ENCODE measurements around the gene SLC48A1. TPM values are rescaled to one million over a fixed set of nuclear protein-coding genes. Genes with fewer than 3 reads are reported as not detected.

Gene SLC48A1
- total RNA-seq, 2 experiments from 2014 or later: 7.0 to 8.1 TPM

- H3K36me3 Mint-ChIP-seq (ENCODE audit: low read depth): peaks cover 23% of the 10 kb centered on the region
- ChIA-PET CTCF (interaction anchor here (0.8 to 27.1 kb wide), 5 partner anchors 8 to 13 kb away, joined by 3 to 1049 read pairs (median 8); no protein-coding TSS in a partner anchor), POLR2A (interaction anchor here (1.9 to 20.2 kb wide), 3 partner anchors 9 to 15 kb away, joined by 9 to 642 read pairs (median 272); no protein-coding TSS in a partner anchor)
- H3K4me1 Mint-ChIP-seq (ENCODE audit: low read depth): peaks cover 75% of the 10 kb centered on the region
- ATAC-seq (no peak), DNase-seq (no peak)
- no peak overlapping the region for H3K27ac Mint-ChIP-seq
- H3K9me3 Mint-ChIP-seq (ENCODE audit: insufficient read depth): no peaks in the 10 kb centered on the region
- H3K4me3 Mint-ChIP-seq: no peak overlapping the region
- H3K27me3 Mint-ChIP-seq (ENCODE audit: low read depth): no peaks in the 10 kb centered on the region
These were observed 48.3 kb downstream of the SLC48A1 start for GRCh38 chr12:47821346-47821706.

- Mint-ChIP-seq H3K36me3 (ENCODE audit: low read depth) (peaks cover 16% of the 10 kb centered on the region), H3K27me3 (ENCODE audit: low read depth) (no peaks in the 10 kb centered on the region)
These were observed 49.4 kb downstream of the SLC48A1 start for GRCh38 chr12:47822401-47822800.

GRCh38 chr12:47822863-47823262 is 49.8 kb downstream of the SLC48A1 start:
- CTCF ChIA-PET: interaction anchor here (0.7 to 27.1 kb wide), 4 partner anchors 10 to 21 kb away, joined by 4 to 1049 read pairs (median 9); no protein-coding TSS in a partner anchor
- no peaks in the 10 kb centered on the region for H3K27me3 Mint-ChIP-seq (ENCODE audit: low read depth)
- no peak overlapping the region for H3K4me3 Mint-ChIP-seq
- peaks cover 12% of the 10 kb centered on the region for H3K36me3 Mint-ChIP-seq (ENCODE audit: low read depth)
- no peak for DNase-seq
- H3K9me3 Mint-ChIP-seq (ENCODE audit: insufficient read depth): no peaks in the 10 kb centered on the region
- H3K4me1 Mint-ChIP-seq (ENCODE audit: low read depth): peaks cover 70% of the 10 kb centered on the region
- H3K27ac Mint-ChIP-seq: no peak overlapping the region
- no peak for ATAC-seq
- POLR2A ChIA-PET: interaction anchor here (0.8 to 20.2 kb wide), 4 partner anchors 9 to 17 kb away, joined by 4 to 642 read pairs (median 140); no protein-coding TSS in a partner anchor

More at GRCh38 chr12:47822401-47822800, 49.4 kb downstream of the SLC48A1 start:
- CTCF ChIA-PET: interaction anchor here (0.7 to 27.1 kb wide), 5 partner anchors 9 to 20 kb away, joined by 4 to 1049 read pairs (median 8); no protein-coding TSS in a partner anchor
- Mint-ChIP-seq H3K9me3 (ENCODE audit: insufficient read depth) (no peaks in the 10 kb centered on the region), H3K4me3 (no peak overlapping the region), H3K4me1 (ENCODE audit: low read depth) (peaks cover 74% of the 10 kb centered on the region), H3K27ac (no peak overlapping the region)
- ATAC-seq (no peak), DNase-seq (no peak)
- POLR2A ChIA-PET: interaction anchor here (0.8 to 20.2 kb wide), 4 partner anchors 9 to 17 kb away, joined by 4 to 642 read pairs (median 140); no protein-coding TSS in a partner anchor

- H3K27me3 Mint-ChIP-seq (ENCODE audit: low read depth): no peaks in the 10 kb centered on the region
- CTCF ChIA-PET: interaction anchor here (1.6 to 27.1 kb wide), 5 partner anchors 10 to 15 kb away, joined by 8 to 1049 read pairs (median 15); partner anchors contain the start of gene HDAC7
These were observed 50.5 kb downstream of the SLC48A1 start for GRCh38 chr12:47823422-47824086.

GRCh38 chr12:47824198-47824597 is 51.2 kb downstream of the SLC48A1 start:
- no peaks in the 10 kb centered on the region for H3K9me3 Mint-ChIP-seq (ENCODE audit: insufficient read depth)
- POLR2A ChIA-PET: interaction anchor here (0.8 to 2.1 kb wide), 4 partner anchors 9 to 20 kb away, joined by 3 to 14 read pairs (median 10); no protein-coding TSS in a partner anchor
- peak overlapping the region; percentile 90 for H3K27ac Mint-ChIP-seq
- CTCF ChIA-PET: interaction anchor here (0.9 to 21.0 kb wide), 5 partner anchors 9 to 82 kb away, joined by 3 to 1049 read pairs (median 13); partner anchors contain the start of gene HDAC7
- H3K36me3 Mint-ChIP-seq (ENCODE audit: low read depth): no peaks in the 10 kb centered on the region
- peak overlapping the region; percentile 3 for H3K4me3 Mint-ChIP-seq
- peaks cover 79% of the 10 kb centered on the region for H3K4me1 Mint-ChIP-seq (ENCODE audit: low read depth)
- H3K27me3 Mint-ChIP-seq (ENCODE audit: low read depth): no peaks in the 10 kb centered on the region
- ATAC-seq (peak; percentile 10), DNase-seq (peak; percentile 59)

More at GRCh38 chr12:47823422-47824086, 50.5 kb downstream of the SLC48A1 start:
- DNase-seq (no peak), ATAC-seq (no peak)
- Mint-ChIP-seq H3K4me3 (no peak overlapping the region), H3K27ac (peak overlapping the region; percentile 90), H3K4me1 (ENCODE audit: low read depth) (peaks cover 73% of the 10 kb centered on the region), H3K9me3 (ENCODE audit: insufficient read depth) (no peaks in the 10 kb centered on the region), H3K36me3 (ENCODE audit: low read depth) (peaks cover 5% of the 10 kb centered on the region)
- POLR2A ChIA-PET: interaction anchor here (0.8 to 20.2 kb wide), 7 partner anchors 10 to 18 kb away, joined by 4 to 642 read pairs (median 11); no protein-coding TSS in a partner anchor

GRCh38 chr12:47824635-47825034 is 51.6 kb downstream of the SLC48A1 start:
- Mint-ChIP-seq H3K4me3 (no peak overlapping the region), H3K27me3 (ENCODE audit: low read depth) (no peaks in the 10 kb centered on the region), H3K4me1 (ENCODE audit: low read depth) (peaks cover 83% of the 10 kb centered on the region), H3K27ac (peak overlapping the region; percentile 90), H3K36me3 (ENCODE audit: low read depth) (no peaks in the 10 kb centered on the region), H3K9me3 (ENCODE audit: insufficient read depth) (no peaks in the 10 kb centered on the region)
- ChIA-PET CTCF (interaction anchor here (0.9 to 21.0 kb wide), 5 partner anchors 9 to 82 kb away, joined by 3 to 1049 read pairs (median 13); partner anchors contain the start of gene HDAC7), POLR2A (interaction anchor here (0.8 to 2.1 kb wide), 4 partner anchors 9 to 21 kb away, joined by 3 to 14 read pairs (median 10); no protein-coding TSS in a partner anchor)
- DNase-seq (no peak), ATAC-seq (no peak)

- H3K9me3 Mint-ChIP-seq (ENCODE audit: insufficient read depth): no peaks in the 10 kb centered on the region
- POLR2A ChIA-PET: interaction anchor here (0.9 to 2.1 kb wide), 4 partner anchors 8 to 17 kb away, joined by 3 to 14 read pairs (median 10); no protein-coding TSS in a partner anchor
- no peaks in the 10 kb centered on the region for H3K27me3 Mint-ChIP-seq (ENCODE audit: low read depth)
- no peak for DNase-seq
- CTCF ChIA-PET: interaction anchor here (1.2 to 21.0 kb wide), 4 partner anchors 8 to 59 kb away, joined by 3 to 1049 read pairs (median 14); partner anchors contain the start of gene HDAC7
- H3K4me1 Mint-ChIP-seq (ENCODE audit: low read depth): peaks cover 85% of the 10 kb centered on the region
- peak overlapping the region; percentile 90 for H3K27ac Mint-ChIP-seq
- H3K4me3 Mint-ChIP-seq: no peak overlapping the region
- no peak for ATAC-seq
- no peaks in the 10 kb centered on the region for H3K36me3 Mint-ChIP-seq (ENCODE audit: low read depth)
These were observed 52.2 kb downstream of the SLC48A1 start for GRCh38 chr12:47825173-47825639.

GRCh38 chr12:47828008-47828975 is 55.3 kb downstream of the SLC48A1 start:
- DNase-seq: no peak
- Mint-ChIP-seq H3K27ac (peak overlapping the region; percentile 71), H3K9me3 (ENCODE audit: insufficient read depth) (no peaks in the 10 kb centered on the region), H3K4me3 (no peak overlapping the region), H3K27me3 (ENCODE audit: low read depth) (no peaks in the 10 kb centered on the region), H3K4me1 (ENCODE audit: low read depth) (peaks cover 89% of the 10 kb centered on the region), H3K36me3 (ENCODE audit: low read depth) (no peaks in the 10 kb centered on the region)
- POLR2A ChIA-PET: interaction anchor here (0.6 to 16.4 kb wide), 3 partner anchors 10 to 134 kb away, joined by 3 to 642 read pairs (median 4); partner anchors contain the start of gene HDAC7
- no peak for ATAC-seq
- CTCF ChIA-PET: interaction anchor here (0.9 to 21.0 kb wide), 4 partner anchors 10 to 113 kb away, joined by 3 to 1049 read pairs (median 26); partner anchors contain the start of gene HDAC7

- ATAC-seq: no peak
- peaks cover 90% of the 10 kb centered on the region for H3K4me1 Mint-ChIP-seq (ENCODE audit: low read depth)
- no peak for DNase-seq
- ChIA-PET CTCF (interaction anchor here (0.7 to 21.0 kb wide), 6 partner anchors 9 to 178 kb away, joined by 3 to 1049 read pairs (median 26); partner anchors contain the start of gene HDAC7), POLR2A (interaction anchor here (0.6 to 16.4 kb wide), 3 partner anchors 9 to 134 kb away, joined by 3 to 642 read pairs (median 4); partner anchors contain the start of gene HDAC7)
- H3K27ac Mint-ChIP-seq: peak overlapping the region; percentile 71
- no peaks in the 10 kb centered on the region for H3K36me3 Mint-ChIP-seq (ENCODE audit: low read depth)
- H3K27me3 Mint-ChIP-seq (ENCODE audit: low read depth): no peaks in the 10 kb centered on the region
- H3K9me3 Mint-ChIP-seq (ENCODE audit: insufficient read depth): no peaks in the 10 kb centered on the region
- H3K4me3 Mint-ChIP-seq: no peak overlapping the region
These were observed 56.0 kb downstream of the SLC48A1 start for GRCh38 chr12:47828976-47829482.

- peaks cover 90% of the 10 kb centered on the region for H3K4me1 Mint-ChIP-seq (ENCODE audit: low read depth)
- ChIA-PET POLR2A (interaction anchor here (16.4 kb wide), 1 partner anchor 16 kb away, joined by 642 read pairs; the partner anchor contains the start of gene HDAC7), CTCF (interaction anchor here (0.7 to 21.0 kb wide), 7 partner anchors 8 to 178 kb away, joined by 3 to 1049 read pairs (median 6); partner anchors contain the start of gene HDAC7)
- H3K27me3 Mint-ChIP-seq (ENCODE audit: low read depth): no peaks in the 10 kb centered on the region
- DNase-seq (no peak), ATAC-seq (no peak)
- no peaks in the 10 kb centered on the region for H3K9me3 Mint-ChIP-seq (ENCODE audit: insufficient read depth)
- H3K36me3 Mint-ChIP-seq (ENCODE audit: low read depth): no peaks in the 10 kb centered on the region
- H3K27ac Mint-ChIP-seq: peak overlapping the region; percentile 71
- H3K4me3 Mint-ChIP-seq: no peak overlapping the region
These were observed 56.5 kb downstream of the SLC48A1 start for GRCh38 chr12:47829584-47829983.
